NCI-H1930 (cell line): Measurements from ENCODE around the gene TMEM169.
"Not testable (repeated sequence)": the region's sequence is repeated elsewhere in the genome, so short reads cannot be mapped to it uniquely, and the experiment has no call there.

Experiments used
- DNase-seq, 2 experiments: peaks; one replicate each; lab custom pipeline; 2025; lab: John Stamatoyannopoulos, UW

The TMEM169 gene

GRCh38 chr2:216071111-216071851, 10.4 kb upstream of the TMEM169 start:
- DNase-seq: no peak

DNA sequence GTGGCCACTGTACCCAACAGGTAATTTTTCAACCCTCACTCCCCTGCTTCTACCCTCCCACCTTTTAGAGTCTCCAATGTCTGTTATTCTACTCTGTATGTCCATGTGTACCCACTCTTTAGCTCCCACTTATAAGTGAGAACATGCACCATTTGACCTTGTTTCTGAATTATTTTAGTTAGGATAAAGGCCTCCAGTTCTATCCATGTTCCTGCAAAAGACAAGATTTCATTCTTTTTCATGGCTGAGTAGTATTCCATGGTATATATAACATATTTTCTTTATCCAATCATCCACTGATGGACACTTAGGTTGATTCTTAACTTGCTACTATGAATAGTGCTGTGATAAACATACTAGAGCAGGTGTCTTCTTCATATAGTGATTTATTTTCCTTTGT, 9.2 kb upstream of the TMEM169 start:
- DNase-seq: no peak

DNA sequence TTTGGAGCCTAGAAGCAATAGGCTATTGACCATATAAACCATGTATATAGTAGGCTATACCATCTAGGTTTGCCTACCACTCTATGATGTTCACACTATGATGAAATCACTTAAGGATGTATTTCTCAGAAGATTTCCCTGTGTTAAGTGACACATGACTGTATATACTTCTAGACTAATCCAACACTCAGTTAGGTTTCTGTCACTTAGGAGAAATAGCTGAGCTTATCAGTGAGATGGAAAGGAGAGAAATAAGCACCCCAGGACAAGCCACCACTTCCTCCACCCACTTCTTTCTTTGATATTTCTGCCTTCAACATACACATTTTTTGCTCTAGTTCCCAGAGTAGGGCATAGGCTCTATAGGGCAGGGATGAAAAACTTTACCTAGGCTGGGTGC, 7.9 kb upstream of the TMEM169 start:
- DNase-seq: no peak

DNA sequence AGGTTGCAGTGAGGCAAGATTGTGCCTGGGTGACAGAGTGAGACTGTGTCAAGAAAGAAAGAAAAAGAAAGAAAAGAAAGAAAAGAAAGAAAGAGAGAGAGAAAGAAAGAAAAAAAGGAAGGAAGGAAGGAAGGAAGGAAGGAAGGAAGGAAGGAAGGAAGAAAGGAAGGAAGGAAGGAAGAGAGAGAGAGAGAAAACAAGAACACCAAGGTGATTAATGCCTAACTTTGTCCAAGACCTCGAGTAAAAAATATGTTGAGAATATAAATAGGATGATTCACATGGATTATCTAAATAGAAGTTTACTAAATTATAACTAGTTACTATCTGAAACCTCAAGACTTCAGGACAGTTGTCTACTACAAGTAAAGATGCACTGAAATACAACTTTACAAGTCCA, 7.3 kb upstream of the TMEM169 start:
- DNase-seq: no peak

GRCh38 chr2:216074794-216075193, 6.9 kb upstream of the TMEM169 start:
- DNase-seq: no peak

GRCh38 chr2:216075510-216076485, 5.9 kb upstream of the TMEM169 start:
- DNase-seq: no peak

- DNase-seq: no peak
Measured at GRCh38 chr2:216078776-216079175, 2.9 kb upstream of the TMEM169 start.

DNA sequence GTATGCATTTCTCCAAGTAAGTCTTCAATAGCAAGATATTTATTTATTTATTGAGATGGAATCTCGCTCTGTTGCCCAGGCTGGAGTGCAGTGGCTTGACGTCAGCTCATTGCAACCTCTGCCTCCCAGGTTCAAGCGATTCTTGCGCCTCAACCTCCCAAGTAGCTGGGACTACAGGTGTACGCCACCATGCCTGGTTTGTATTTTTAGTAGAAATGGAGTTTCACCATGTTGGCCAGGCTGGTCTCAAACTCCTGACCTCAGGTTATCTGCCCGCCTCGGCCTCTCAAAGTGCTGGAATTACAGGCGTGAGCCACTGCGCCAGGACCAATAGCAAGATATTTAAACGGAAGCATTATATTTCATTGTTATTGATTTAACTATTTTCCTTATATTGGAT, 1.7 kb upstream of the TMEM169 start:
- DNase-seq: not testable (repeated sequence)

DNA sequence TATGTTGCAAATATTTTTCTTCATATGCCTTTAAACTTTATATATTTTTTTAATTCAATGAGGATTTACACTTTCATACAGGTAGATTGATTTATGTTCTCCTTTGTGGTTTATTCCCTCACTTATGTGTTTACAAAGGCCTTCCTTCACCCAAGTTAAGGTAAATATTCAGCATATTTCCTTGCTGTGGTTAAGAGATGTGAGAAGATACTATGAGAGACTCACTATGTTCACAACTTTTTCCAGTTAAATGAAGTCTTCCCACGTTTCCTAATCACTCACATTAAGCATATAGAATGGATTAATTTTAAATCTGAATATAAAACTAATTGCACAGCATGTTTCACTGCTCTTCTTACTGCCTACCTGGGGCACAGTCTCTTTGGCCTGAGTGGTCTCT, 707 bp upstream of the TMEM169 start:
- DNase-seq: no peak

- no peak for DNase-seq
Measured at GRCh38 chr2:216082117-216082711, 495 bp downstream of the TMEM169 start.

- no peak for DNase-seq
Measured at GRCh38 chr2:216082805-216083204, 1.1 kb downstream of the TMEM169 start.

DNA sequence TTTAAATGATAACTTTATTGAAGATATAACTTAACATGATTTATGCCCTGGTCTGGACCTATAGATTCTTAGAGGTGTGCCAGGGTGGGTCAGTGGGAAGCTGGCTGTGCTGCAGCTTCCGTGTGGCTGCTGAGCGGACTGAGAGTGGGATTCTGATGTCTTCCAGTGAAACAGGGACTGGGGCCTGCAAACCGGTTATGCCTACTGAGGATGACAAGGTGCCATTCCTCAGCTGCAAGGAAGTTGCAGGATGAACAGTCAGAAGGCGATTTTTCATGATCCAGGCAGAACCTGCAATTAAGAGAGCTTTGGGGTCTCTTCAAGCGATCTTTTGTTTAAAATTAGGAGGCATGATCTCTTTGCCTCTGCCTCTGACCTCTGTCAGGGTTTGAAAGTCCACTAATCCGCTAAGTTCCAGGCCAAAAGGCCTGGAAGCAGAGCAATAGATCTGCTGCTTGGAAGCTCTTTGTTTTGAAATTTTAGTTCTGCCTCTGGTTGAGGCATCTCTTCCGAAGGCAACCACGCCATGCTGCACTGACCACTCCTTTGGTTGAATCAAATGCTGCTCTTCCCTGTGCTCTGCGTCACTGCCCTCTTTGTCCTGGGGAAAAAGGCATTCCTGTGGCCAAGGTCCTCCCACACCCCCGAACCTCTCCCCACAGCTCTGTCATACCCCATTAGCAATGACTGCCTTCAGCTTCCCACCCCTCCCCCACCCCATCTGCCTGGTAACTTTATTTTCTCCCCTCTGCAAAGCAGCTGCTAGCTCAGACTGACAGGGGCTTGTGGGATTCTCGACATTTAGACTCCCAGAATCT, 2.0 kb downstream of the TMEM169 start:
- DNase-seq: no peak

DNA sequence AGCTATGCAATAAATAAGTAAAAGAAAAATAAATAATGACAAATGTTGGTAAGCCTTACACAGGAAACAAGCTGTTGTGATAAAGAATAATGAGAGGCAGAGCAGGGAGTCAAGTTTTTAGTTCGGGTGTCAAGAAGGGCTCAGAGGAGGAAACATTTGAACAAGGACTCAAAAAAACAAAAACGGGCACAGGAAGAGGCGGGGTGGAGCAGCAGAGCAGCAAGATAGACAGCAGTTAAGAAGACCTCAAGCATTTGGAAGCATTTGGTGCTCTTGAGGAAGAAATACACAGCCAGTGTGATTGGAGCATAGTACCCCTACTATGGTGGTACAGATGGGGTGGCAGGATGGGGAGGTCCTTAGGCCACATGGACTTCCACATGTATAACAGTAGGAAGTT, 2.8 kb downstream of the TMEM169 start:
- DNase-seq: no peak

GRCh38 chr2:216086207-216086893, 4.6 kb downstream of the TMEM169 start:
- DNase-seq: no peak

DNA sequence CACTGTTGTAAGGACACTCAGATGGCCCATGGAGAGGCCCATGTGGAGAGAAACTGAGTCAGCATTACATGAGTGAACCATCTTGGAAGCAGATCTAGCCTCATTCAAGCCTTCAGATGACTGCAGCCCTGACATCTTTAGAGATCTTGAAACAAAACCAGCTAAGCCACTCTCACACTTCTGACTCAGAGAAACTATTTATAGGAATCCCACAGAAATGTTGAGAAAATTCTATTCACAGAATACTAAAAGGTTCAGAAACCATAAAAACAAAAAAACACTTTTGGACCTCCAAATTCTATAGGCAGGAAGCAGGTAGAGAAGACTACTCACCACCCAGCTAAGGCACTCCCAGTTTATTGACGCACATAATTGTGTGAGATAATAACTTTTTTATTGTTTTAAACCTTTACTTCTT, 8.7 kb downstream of the TMEM169 start:
- DNase-seq: no peak

DNA sequence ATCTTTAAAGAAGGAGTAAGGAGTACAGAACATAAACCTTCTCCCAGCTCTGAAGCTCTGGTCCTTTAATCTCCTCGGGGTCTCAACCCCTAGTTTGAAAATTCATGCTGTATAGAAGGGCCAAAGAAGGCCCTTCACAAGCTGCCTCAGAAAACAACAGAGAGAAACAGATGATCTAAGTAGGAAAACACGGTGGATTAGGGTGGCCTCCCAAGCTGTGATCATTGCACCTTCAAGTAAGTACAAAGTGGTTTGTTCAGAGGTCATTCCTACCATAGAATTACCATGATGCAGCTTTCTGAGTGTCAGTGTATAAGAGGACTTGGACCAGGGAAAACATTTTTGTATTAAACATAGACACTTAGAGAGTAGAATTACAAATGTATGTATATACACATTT, 10.9 kb downstream of the TMEM169 start:
- no peak for DNase-seq

DNA sequence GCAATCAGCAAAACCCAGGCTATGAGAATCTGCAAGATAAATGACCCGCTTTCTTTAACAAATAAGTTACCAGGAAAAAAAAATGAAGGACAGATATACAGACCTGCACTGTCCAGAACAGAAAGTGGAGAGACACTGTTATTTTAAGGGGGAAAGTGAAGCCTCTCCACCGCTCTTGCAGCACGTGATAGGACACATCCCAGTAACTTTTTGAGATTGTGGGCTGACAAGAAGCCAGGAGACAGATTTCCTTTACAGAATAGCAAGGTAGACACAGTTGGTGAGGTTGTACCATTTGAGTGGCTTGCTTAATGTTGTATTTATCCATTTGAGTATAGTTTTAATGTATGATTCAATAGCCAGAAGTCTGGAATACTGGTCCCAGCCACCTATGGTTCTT, 13.0 kb downstream of the TMEM169 start:
- no peak for DNase-seq

- no peak for DNase-seq
Measured at GRCh38 chr2:216098421-216099334, 17.0 kb downstream of the TMEM169 start.

- DNase-seq: no peak
Measured at GRCh38 chr2:216101109-216101508, 19.4 kb downstream of the TMEM169 start.

DNA sequence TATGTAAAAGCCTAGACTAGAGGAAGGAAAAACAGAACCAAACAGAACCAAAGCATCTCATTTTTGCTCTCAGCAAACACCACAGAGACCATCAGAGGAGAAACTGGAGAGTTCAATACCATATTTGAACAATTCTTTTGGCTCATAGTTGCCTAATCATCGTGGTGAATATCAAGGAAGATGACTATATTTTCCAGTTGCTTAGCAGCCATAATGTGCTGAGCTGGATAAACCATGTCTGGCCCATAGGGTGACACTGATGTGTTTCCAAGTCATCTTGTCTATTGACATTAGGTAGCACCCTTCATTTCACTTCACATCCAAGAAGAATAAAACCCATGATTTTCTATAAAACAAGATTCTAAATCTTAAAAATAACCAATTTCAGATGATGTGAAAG, 21.5 kb downstream of the TMEM169 start:
- DNase-seq: no peak
